Loucy (cell line): ENCODE data around the gene GTF3C4.

Experiments
- H2AFZ ChIP-seq: fragments of 200-600 bp; sonication (generic); 2 replicates; pipeline ENCODE4 v1.6.0; 2016; ENCODE audit warnings: antibody characterized with exemption, mild to moderate bottlenecking, low read length, moderate library complexity
- H3F3A ChIP-seq: fragments of 200-600 bp; 2 replicates; pipeline ENCODE4 v1.6.0; 2016; ENCODE audit warnings: antibody characterized with exemption, low read depth, mild to moderate bottlenecking
- H3K27me3 ChIP-seq: fragments of 200-600 bp; sonication (generic); 2 replicates; pipeline ENCODE4 v1.6.1; 2014; ENCODE audit warnings: low read length, mild to moderate bottlenecking; ENCODE audit not compliant: insufficient read depth, poor library complexity, severe bottlenecking
- H3K36me3 ChIP-seq: fragments of 200-600 bp; sonication (generic); 2 replicates; pipeline ENCODE4 v1.6.1; 2016; ENCODE audit warnings: low read length; ENCODE audit not compliant: insufficient read depth
- H3K4me1 ChIP-seq: fragments of 200-600 bp; sonication (generic); 2 replicates; pipeline ENCODE4 v1.5.1; 2014; ENCODE audit warnings: low read length, mild to moderate bottlenecking; ENCODE audit not compliant: insufficient read depth, poor library complexity, severe bottlenecking
- H3K4me2 ChIP-seq: fragments of 200-600 bp; sonication (generic); 2 replicates; pipeline ENCODE4 v1.6.0; 2014; ENCODE audit warnings: antibody characterized with exemption, low read length, low read depth, mild to moderate bottlenecking; ENCODE audit not compliant: poor library complexity, severe bottlenecking
- H3K4me3 ChIP-seq: fragments of 200-600 bp; sonication (generic); 2 replicates; pipeline ENCODE4 v1.5.1; 2014; ENCODE audit warnings: low read length, mild to moderate bottlenecking, mixed read lengths; ENCODE audit not compliant: poor library complexity, severe bottlenecking
- H3K79me2 ChIP-seq: fragments of 200-600 bp; sonication (generic); 2 replicates; pipeline ENCODE4 v1.6.1; 2014; ENCODE audit warnings: low read length; ENCODE audit not compliant: insufficient read depth
- H3K9ac ChIP-seq: fragments of 200-600 bp; sonication (generic); 2 replicates; pipeline ENCODE4 v1.6.0; 2014; ENCODE audit warnings: mild to moderate bottlenecking, low read depth, low read length, moderate library complexity; ENCODE audit not compliant: poor library complexity, severe bottlenecking
- H3K9me2 ChIP-seq: fragments of 200-600 bp; sonication (generic); replicated peaks from 2 replicates; pipeline ENCODE4 v1.6.1; 2016; ENCODE audit warnings: low read depth, low read length, mixed read lengths
- H3K9me3 ChIP-seq: fragments of 200-600 bp; sonication (generic); 2 replicates; pipeline ENCODE4 v1.6.1; 2014; ENCODE audit warnings: mild to moderate bottlenecking, antibody characterized with exemption, low read length, low read depth; ENCODE audit not compliant: insufficient read depth
- H4K20me1 ChIP-seq: fragments of 200-600 bp; sonication (generic); 2 replicates; pipeline ENCODE4 v1.6.0; 2014; ENCODE audit warnings: antibody characterized with exemption, low read length, mild to moderate bottlenecking; ENCODE audit not compliant: insufficient read depth, poor library complexity, severe bottlenecking
- CTCF ChIP-seq: fragments of 200-600 bp; sonication (generic); conservative IDR thresholded peaks from 2 replicates; pipeline ENCODE4 v1.5.1; 2014; ENCODE audit warnings: mild to moderate bottlenecking, antibody characterized with exemption, low read length
- EZH2phosphoT487 ChIP-seq: fragments of 200-600 bp; IDR thresholded peaks from 2 replicates; pipeline ENCODE4 v1.6.1; 2018; ENCODE audit warnings: antibody characterized with exemption, mild to moderate bottlenecking, moderate library complexity, borderline replicate concordance

Gene GTF3C4

GRCh38 chr9:132690696-132691095 is 20.4 kb downstream of the GTF3C4 start:
- H4K20me1 ChIP-seq, result no peaks in the 10 kb centered on the region
- H3K36me3 ChIP-seq, result peaks cover 57% of the 10 kb centered on the region
- no peak for TF ChIP-seq CTCF
- TF ChIP-seq EZH2phosphoT487, result no peak
- no peaks in the 10 kb centered on the region for H3K9me3 ChIP-seq
- no peaks in the 10 kb centered on the region for H3F3A ChIP-seq
- no peak overlapping the region for H3K4me2 ChIP-seq
- no peaks in the 10 kb centered on the region for H3K79me2 ChIP-seq
- H3K9me2 ChIP-seq, result no peaks in the 10 kb centered on the region
- H2AFZ ChIP-seq, result no peak overlapping the region
- H3K9ac ChIP-seq, result no peak overlapping the region
- no peak overlapping the region for H3K4me3 ChIP-seq
- H3K4me1 ChIP-seq, result no peaks in the 10 kb centered on the region
- no peaks in the 10 kb centered on the region for H3K27me3 ChIP-seq

GRCh38 chr9:132694144-132694543 is 23.9 kb downstream of the GTF3C4 start:
- no peaks in the 10 kb centered on the region for H4K20me1 ChIP-seq
- peaks cover 26% of the 10 kb centered on the region for H3K9me3 ChIP-seq
- H3K9me2 ChIP-seq, result no peaks in the 10 kb centered on the region
- no peaks in the 10 kb centered on the region for H3K4me1 ChIP-seq
- H3F3A ChIP-seq, result no peaks in the 10 kb centered on the region
- no peak overlapping the region for H3K4me2 ChIP-seq
- TF ChIP-seq CTCF (peak; percentile 66), EZH2phosphoT487 (no peak)
- H3K79me2 ChIP-seq, result no peaks in the 10 kb centered on the region
- H3K27me3 ChIP-seq, result peaks cover 6% of the 10 kb centered on the region
- no peak overlapping the region for H3K4me3 ChIP-seq
- H3K36me3 ChIP-seq, result peaks cover 24% of the 10 kb centered on the region
- no peak overlapping the region for H3K9ac ChIP-seq
- H2AFZ ChIP-seq, result no peak overlapping the region

GRCh38 chr9:132697230-132697629 is 27.0 kb downstream of the GTF3C4 start:
- Histone ChIP-seq H3K9me3 (peaks cover 31% of the 10 kb centered on the region), H3F3A (no peaks in the 10 kb centered on the region), H3K4me3 (no peak overlapping the region), H3K79me2 (no peaks in the 10 kb centered on the region), H4K20me1 (no peaks in the 10 kb centered on the region), H3K9me2 (no peaks in the 10 kb centered on the region), H3K4me1 (no peaks in the 10 kb centered on the region), H2AFZ (no peak overlapping the region), H3K36me3 (no peaks in the 10 kb centered on the region), H3K4me2 (no peak overlapping the region), H3K9ac (no peak overlapping the region), H3K27me3 (peaks cover 6% of the 10 kb centered on the region)
- no peak for TF ChIP-seq CTCF
- no peak for TF ChIP-seq EZH2phosphoT487
